ENCODE measurements around the gene NR6A1. TPM values are rescaled to one million over a fixed set of nuclear protein-coding genes. Genes with fewer than 3 reads are reported as not detected.

The NR6A1 gene
- total RNA-seq, 2 experiments from 2014 or later: 0.74 to 1.1 TPM

DNA sequence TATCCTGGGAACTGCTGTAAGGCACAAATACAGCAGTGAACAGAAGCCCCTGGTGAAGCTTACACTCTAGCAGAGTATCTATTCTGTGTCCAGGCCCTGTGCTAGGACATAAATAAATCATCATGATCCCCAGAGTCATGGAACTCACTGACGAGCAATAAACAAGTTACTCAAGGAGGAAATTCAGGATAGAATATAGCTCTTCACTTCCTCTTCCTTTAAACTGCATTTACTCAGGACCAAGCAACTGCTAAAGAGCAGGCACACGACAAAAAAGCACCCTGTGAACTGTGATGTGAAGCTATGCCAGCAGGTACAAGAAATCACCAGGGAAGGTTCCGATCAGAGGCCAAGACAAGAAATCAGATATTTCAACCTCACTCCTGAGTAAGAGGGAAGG, 216.1 kb downstream of the NR6A1 start:
- ChIA-PET CTCF (interaction anchor here (0.7 to 1.6 kb wide), 2 partner anchors 18 to 62 kb away, joined by 3 to 4 read pairs; no protein-coding TSS in a partner anchor), POLR2A (no interaction called here)
- intact Hi-C loops (cut with micrococcal nuclease): no loop called here
- Mint-ChIP-seq H3K9me3 (no peaks in the 10 kb centered on the region), H3K27ac (no peak overlapping the region), H3K27me3 (peaks cover 1% of the 10 kb centered on the region), H3K36me3 (ENCODE audit: low read depth) (no peaks in the 10 kb centered on the region), H3K4me1 (ENCODE audit: low read depth) (no peaks in the 10 kb centered on the region), H3K4me3 (no peak overlapping the region)
- TF ChIP-seq, protein P1, sequence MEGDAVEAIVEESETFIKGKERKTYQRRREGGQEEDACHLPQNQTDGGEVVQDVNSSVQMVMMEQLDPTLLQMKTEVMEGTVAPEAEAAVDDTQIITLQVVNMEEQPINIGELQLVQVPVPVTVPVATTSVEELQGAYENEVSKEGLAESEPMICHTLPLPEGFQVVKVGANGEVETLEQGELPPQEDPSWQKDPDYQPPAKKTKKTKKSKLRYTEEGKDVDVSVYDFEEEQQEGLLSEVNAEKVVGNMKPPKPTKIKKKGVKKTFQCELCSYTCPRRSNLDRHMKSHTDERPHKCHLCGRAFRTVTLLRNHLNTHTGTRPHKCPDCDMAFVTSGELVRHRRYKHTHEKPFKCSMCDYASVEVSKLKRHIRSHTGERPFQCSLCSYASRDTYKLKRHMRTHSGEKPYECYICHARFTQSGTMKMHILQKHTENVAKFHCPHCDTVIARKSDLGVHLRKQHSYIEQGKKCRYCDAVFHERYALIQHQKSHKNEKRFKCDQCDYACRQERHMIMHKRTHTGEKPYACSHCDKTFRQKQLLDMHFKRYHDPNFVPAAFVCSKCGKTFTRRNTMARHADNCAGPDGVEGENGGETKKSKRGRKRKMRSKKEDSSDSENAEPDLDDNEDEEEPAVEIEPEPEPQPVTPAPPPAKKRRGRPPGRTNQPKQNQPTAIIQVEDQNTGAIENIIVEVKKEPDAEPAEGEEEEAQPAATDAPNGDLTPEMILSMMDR (IDR thresholded peaks at IDR 0.05): no peak
- DNase-seq (no peak), ATAC-seq (no peak)

DNA sequence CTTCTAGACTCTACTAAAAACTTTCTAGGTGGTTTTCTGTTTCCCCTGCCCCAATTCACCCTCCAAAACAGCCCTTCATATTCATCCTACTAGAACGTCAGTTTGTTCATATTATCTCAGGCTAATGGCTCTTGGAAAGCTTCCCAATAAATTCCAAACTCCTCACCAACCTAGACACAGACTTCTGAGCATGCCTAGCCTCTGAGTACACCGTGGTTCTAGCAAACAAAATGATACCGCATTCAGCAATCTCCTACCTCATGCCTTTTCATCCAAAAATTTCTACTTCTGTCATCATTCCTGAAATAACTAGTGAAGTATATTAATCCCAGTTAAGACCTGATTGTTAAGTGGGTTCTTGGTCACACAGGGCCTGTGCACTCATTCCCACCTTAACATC, 217.4 kb downstream of the NR6A1 start:
- DNase-seq (no peak), ATAC-seq (no peak)
- CTCF ChIA-PET: interaction anchor here (1.5 to 3.6 kb wide), 3 partner anchors 18 to 64 kb away, joined by 4 to 22 read pairs (median 21); no protein-coding TSS in a partner anchor
- no peaks in the 10 kb centered on the region for H3K27me3 Mint-ChIP-seq
- no peak overlapping the region for H3K27ac Mint-ChIP-seq
- intact Hi-C loops (cut with micrococcal nuclease): no loop called here
- POLR2A ChIA-PET: interaction anchor here (0.6 kb wide), 1 partner anchor 590 kb away, joined by 3 read pairs; no protein-coding TSS in a partner anchor
- H3K4me3 Mint-ChIP-seq: no peak overlapping the region
- H3K4me1 Mint-ChIP-seq (ENCODE audit: low read depth): peaks cover 5% of the 10 kb centered on the region
- TF ChIP-seq, protein P1 (IDR thresholded peaks at IDR 0.05): no peak
- H3K9me3 Mint-ChIP-seq: no peaks in the 10 kb centered on the region
- H3K36me3 Mint-ChIP-seq (ENCODE audit: low read depth): no peaks in the 10 kb centered on the region

DNA sequence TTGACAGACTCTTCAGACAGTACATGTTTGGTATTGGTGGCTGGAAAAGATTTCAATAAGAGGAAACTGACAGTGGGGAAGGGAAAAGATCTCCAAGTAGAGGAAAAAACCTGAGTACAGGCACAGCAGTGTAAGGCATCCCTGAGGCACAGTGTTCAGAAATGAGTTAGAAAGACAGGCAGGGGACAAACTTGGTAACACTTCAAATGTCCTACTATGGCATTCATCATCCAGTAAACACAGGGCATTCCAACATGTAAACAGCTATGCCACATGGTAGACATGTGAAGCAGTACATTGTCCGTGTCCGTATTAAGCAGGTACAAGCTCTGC, 218.9 kb downstream of the NR6A1 start:
- TF ChIP-seq, protein P1 (IDR thresholded peaks at IDR 0.05): no peak
- H3K4me3 Mint-ChIP-seq: no peak overlapping the region
- no peak overlapping the region for H3K27ac Mint-ChIP-seq
- ChIA-PET POLR2A (no interaction called here), CTCF (interaction anchor here (0.8 to 3.6 kb wide), 16 partner anchors 9 to 300 kb away, joined by 3 to 22 read pairs (median 4); partner anchors contain the start of gene NR6A1)
- intact Hi-C loops (cut with micrococcal nuclease): no loop called here
- no peaks in the 10 kb centered on the region for H3K36me3 Mint-ChIP-seq (ENCODE audit: low read depth)
- DNase-seq (no peak), ATAC-seq (no peak)
- H3K27me3 Mint-ChIP-seq: no peaks in the 10 kb centered on the region
- no peaks in the 10 kb centered on the region for H3K9me3 Mint-ChIP-seq
- peaks cover 15% of the 10 kb centered on the region for H3K4me1 Mint-ChIP-seq (ENCODE audit: low read depth)

DNA sequence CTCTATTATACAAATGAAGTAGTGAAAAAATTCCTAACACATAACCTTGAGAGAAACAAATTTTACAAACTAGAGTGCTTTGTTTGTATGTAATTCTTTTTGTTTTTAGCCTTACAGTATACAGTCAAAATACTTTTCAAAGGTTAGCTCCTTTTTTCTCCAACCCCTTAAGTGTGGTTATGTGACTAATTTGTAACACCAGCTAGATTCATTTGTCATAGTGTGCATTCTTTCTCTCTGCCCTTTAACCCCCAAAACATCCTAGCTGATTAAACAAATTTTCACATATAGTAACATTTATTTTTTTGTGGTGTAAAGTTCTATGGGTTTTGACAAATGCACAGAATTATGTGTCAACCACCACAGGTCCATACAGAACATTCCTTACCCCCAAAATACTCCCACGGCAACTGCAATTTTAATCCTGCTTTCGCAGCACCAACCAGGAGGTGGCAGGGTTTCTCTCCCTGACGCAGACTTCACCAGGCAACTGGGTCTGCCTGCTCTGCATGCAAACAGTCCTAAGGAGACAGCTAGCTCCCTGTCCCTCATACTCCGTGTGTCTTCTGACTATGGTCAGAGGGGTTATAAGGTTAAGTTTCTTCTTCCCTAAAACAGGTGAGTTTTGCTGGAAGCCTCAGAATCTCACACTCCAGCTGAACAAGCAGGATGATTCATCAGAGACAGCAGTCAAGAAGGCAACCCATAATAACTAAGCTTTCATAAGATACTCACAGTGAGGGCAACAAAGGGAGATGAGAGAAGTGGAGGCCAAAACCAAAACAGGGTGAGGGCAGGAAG, 219.4 kb downstream of the NR6A1 start:
- Mint-ChIP-seq H3K36me3 (ENCODE audit: low read depth) (no peaks in the 10 kb centered on the region), H3K9me3 (no peaks in the 10 kb centered on the region), H3K4me3 (no peak overlapping the region), H3K4me1 (ENCODE audit: low read depth) (peaks cover 16% of the 10 kb centered on the region), H3K27ac (no peak overlapping the region), H3K27me3 (no peaks in the 10 kb centered on the region)
- peak; percentile 50 for DNase-seq
- POLR2A ChIA-PET: no interaction called here
- TF ChIP-seq, protein P1 (IDR thresholded peaks at IDR 0.05): peak; percentile 55
- peak; percentile 84 for ATAC-seq
- CTCF ChIA-PET: interaction anchor here (1.0 to 3.6 kb wide), 18 partner anchors 10 to 855 kb away, joined by 3 to 22 read pairs (median 4); partner anchors contain the start of gene NR6A1
- intact Hi-C loops (cut with micrococcal nuclease): no loop called here

DNA sequence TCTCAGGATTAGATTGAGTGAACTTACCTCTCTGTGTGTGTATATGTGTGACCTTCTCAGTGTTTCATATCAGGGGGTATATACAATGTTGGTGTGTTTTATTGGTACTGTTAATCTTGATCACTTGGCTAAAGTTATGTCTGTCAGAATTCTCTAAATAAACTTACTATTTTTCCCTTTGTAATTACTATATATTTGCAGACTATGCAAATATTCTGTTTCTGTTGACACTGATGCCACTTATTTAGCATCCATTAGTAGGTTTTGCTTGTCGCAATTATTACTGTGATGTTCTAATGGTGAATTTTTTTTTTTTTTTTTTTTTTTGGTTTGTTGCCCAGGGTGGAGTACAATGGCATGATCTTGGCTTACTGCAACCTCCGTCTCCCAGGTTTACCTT, 221.0 kb downstream of the NR6A1 start:
- Mint-ChIP-seq H3K4me1 (ENCODE audit: low read depth) (peaks cover 16% of the 10 kb centered on the region), H3K36me3 (ENCODE audit: low read depth) (no peaks in the 10 kb centered on the region), H3K27ac (no peak overlapping the region), H3K9me3 (no peaks in the 10 kb centered on the region), H3K4me3 (no peak overlapping the region), H3K27me3 (peaks cover 2% of the 10 kb centered on the region)
- ATAC-seq: no peak
- POLR2A ChIA-PET: no interaction called here
- TF ChIP-seq, protein P1 (IDR thresholded peaks at IDR 0.05): no peak
- no peak for DNase-seq
- CTCF ChIA-PET: interaction anchor here (2.7 kb wide), 1 partner anchor 13 kb away, joined by 10 read pairs; no protein-coding TSS in a partner anchor
- intact Hi-C loops (cut with micrococcal nuclease): no loop called here
